Ishikawa (cell line): ENCODE results near the gene SSTR5.

ENCODE experiments used
- CEBPB ChIP-seq: IDR thresholded peaks from 2 replicates; pipeline ENCODE4 v1.6.1; 2012
- CREB1 ChIP-seq: IDR thresholded peaks from 2 replicates; pipeline ENCODE4 v1.6.1; 2012; ENCODE audit warnings: low read depth
- EGR1 ChIP-seq: IDR thresholded peaks from 2 replicates; pipeline ENCODE4 v1.6.1; 2012
- EP300 ChIP-seq: IDR thresholded peaks from 2 replicates; pipeline ENCODE4 v1.6.1; 2012; ENCODE audit warnings: borderline replicate concordance
- FOXM1 ChIP-seq: IDR thresholded peaks from 2 replicates; pipeline ENCODE4 v1.6.1; 2012; ENCODE audit warnings: low read depth, borderline replicate concordance
- MAX ChIP-seq: IDR thresholded peaks from 2 replicates; pipeline ENCODE4 v1.6.1; 2012
- NFIC ChIP-seq: IDR thresholded peaks from 2 replicates; pipeline ENCODE4 v1.6.1; 2012
- RAD21 ChIP-seq: IDR thresholded peaks from 2 replicates; pipeline ENCODE4 v1.6.1; 2012; ENCODE audit warnings: low read depth
- REST ChIP-seq: IDR thresholded peaks from 2 replicates; pipeline ENCODE4 v1.6.1; 2012; ENCODE audit warnings: low read depth, mild to moderate bottlenecking
- TAF1 ChIP-seq: IDR thresholded peaks from 2 replicates; pipeline ENCODE4 v1.6.1; 2012; ENCODE audit warnings: low read depth, mild to moderate bottlenecking
- TCF12 ChIP-seq: IDR thresholded peaks from 2 replicates; pipeline ENCODE4 v1.6.1; 2012; ENCODE audit warnings: low read depth
- TEAD4 ChIP-seq: IDR thresholded peaks from 2 replicates; pipeline ENCODE4 v1.6.1; 2012
- USF1 ChIP-seq: IDR thresholded peaks from 2 replicates; pipeline ENCODE4 v1.6.1; 2012
- YY1 ChIP-seq: IDR thresholded peaks from 2 replicates; pipeline ENCODE4 v1.6.1; 2012; ENCODE audit warnings: low read depth
- ZBTB7A ChIP-seq: IDR thresholded peaks from 2 replicates; pipeline ENCODE4 v1.6.1; 2012; ENCODE audit warnings: low read depth

SSTR5 gene

GRCh38 chr16:1027501-1027815, 45.1 kb upstream of the SSTR5 start:
- TF ChIP-seq ZBTB7A = no peak
- no peak for TF ChIP-seq TCF12
- TF ChIP-seq TEAD4 = no peak
- TF ChIP-seq YY1 = no peak

GRCh38 chr16:1028056-1028455, 44.5 kb upstream of the SSTR5 start:
- TF ChIP-seq NFIC = no peak
- TF ChIP-seq TEAD4 = no peak
- no peak for TF ChIP-seq USF1
- no peak for TF ChIP-seq CREB1
- TF ChIP-seq EP300 = no peak
- no peak for TF ChIP-seq REST
- no peak for TF ChIP-seq TAF1
- TF ChIP-seq ZBTB7A = no peak

GRCh38 chr16:1028524-1029258, 43.9 kb upstream of the SSTR5 start:
- TF ChIP-seq CREB1 (no peak), TEAD4 (no peak), MAX (no peak), TCF12 (no peak), FOXM1 (no peak), RAD21 (no peak), EP300 (no peak), TAF1 (no peak), USF1 (no peak), NFIC (no peak), ZBTB7A (no peak), EGR1 (no peak), REST (no peak), CEBPB (no peak), YY1 (no peak)

GRCh38 chr16:1029259-1029545, 43.3 kb upstream of the SSTR5 start:
- TF ChIP-seq EGR1 = no peak
- TF ChIP-seq MAX = no peak

GRCh38 chr16:1030473-1030901, 42.1 kb upstream of the SSTR5 start:
- TF ChIP-seq CEBPB = no peak
- TF ChIP-seq YY1 = no peak
- TF ChIP-seq TEAD4 = no peak
- TF ChIP-seq EP300 = no peak
- TF ChIP-seq TAF1 = no peak
- TF ChIP-seq ZBTB7A = no peak
- no peak for TF ChIP-seq RAD21

GRCh38 chr16:1031666-1032065, 40.9 kb upstream of the SSTR5 start:
- TF ChIP-seq USF1 (no peak), RAD21 (no peak), ZBTB7A (no peak), NFIC (no peak), MAX (no peak), EP300 (no peak), TCF12 (no peak)
